Activated CD4-positive, alpha-beta T cell treated with anti-CD3 and anti-CD28 coated beads for 24 hours (primary cell): ENCODE results near the gene ZYX.
"Not testable (repeated sequence)": the region's sequence is repeated elsewhere in the genome, so short reads cannot be mapped to it uniquely, and the experiment has no call there.

ENCODE experiments used
- DNase-seq, 2 donors: peaks; one replicate each; pipeline ENCODE4 v3.0.0-alpha.2; 2020; ENCODE audit warnings: low read depth in 2 of 2

ZYX gene

DNA sequence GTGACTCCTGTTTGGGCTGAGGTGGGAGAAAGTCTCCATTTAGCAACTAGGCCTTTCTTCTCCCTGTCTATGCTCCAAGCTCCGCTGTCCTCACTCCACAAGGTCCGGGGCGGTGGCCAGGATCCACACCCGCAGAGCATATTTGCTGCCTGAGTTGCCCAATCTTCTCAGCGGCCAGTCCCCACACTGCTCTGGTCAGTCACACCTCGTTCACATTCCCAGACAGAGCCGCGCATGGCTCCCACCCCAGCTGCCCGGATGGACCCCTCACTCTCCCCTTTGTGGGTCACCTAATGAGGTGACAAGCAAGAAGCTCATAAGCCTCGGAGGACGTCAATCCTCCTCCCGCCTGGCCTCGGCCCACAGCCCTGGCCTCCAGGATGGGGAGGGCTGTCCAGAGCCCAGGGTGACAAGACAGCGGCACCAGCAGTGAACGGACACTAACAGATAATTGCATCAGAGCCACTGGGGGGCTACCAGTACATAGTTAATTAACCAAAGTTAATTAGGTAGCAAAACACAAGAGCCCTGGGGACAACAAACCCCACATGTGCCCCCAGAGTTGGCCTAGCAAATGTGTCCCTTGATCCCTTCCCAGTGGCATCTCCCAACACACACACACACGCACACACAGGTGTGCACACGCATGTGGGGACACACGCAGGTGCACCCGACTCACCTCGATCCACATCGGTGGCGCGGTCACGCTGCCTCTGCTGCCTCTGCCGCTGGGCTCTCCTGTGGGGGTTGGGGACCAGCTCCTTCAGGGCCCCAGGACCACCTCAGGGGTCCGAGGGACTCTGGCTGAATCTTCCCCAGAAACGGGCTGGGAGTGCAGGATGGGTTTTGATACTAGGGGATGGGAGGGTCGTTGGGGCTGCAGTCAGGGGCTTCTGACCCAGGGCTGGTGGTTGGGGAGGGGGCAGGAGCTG lies 15.7 kb downstream of the ZYX start:
- DNase-seq: no peak

DNA sequence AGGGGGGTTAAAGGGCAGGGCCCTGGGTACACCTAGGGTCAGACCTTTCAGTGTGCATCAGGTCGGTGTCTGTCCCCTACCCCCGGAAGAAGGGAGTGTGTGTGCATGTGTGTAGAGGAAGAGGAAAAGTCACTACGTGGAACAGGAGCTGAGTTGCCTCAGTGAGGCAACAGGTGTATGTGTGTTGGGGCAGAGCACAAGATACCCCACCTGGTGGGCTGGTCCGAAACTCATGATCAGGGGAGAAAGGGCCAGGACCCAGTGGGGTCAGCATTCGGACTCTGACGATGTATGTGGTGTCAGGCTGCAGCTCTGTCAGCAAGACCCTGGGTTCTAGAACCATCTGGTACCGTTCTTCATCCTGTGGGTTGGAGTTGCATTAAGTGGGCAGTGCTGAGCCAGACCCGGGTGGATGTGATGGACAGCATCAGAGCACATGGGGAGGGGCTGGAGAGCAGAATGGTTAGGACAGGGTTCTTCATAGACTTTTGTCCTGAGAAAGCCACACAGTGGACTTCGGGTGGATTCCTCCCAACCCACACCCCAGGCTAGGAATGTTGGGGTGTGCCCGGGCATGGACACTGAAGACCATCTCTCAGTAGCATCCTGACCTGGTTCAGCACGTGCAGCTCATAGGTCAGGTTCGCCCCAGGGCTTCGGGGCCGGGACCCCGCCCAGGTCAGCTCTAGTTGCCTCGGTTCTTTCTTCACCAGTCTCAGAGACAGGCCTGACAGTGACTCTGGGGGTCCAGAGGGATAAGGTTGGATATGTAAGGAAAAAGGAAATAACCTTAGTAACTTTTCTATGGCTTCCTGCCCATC lies 16.8 kb downstream of the ZYX start:
- no peak for DNase-seq

DNA sequence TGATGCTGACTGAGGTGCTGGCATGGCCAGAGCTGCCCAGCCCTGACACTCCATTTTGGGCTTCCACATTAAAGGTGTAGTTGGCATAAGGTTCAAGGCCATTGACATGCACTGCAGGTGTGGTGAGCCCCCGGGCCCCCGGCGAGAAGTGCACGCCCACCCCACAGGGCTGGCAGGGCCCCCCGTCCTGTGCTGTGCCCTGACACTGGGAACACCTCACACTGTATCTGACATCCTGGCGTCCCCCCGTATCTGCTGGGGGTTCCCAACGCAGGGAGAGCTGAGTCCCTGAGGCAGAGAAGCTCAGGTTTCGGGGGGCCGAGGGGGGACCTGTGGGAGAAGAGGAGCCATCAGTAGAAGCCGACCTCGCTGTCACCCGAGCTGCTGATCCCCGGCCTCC lies 17.5 kb downstream of the ZYX start:
- DNase-seq: no peak

DNA sequence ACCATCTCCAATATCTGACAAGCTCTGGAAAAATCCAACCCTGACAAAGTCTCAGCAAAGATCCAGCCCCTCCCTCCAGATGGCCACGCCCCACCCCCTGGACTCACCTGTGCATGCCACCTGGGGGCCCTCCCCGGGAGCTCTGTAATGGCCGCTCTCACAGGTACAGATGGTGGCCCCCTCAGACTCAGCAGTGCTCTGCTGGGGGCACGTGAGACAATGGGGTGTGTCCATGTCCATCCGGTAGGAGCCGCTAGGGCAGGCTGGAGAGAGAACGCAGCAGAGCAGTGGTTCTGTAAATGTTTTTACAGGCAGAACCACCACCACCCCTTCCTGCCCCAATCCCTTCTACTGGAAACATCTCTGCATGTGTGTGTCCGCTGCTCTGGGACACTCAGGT lies 18.0 kb downstream of the ZYX start:
- DNase-seq: no peak

DNA sequence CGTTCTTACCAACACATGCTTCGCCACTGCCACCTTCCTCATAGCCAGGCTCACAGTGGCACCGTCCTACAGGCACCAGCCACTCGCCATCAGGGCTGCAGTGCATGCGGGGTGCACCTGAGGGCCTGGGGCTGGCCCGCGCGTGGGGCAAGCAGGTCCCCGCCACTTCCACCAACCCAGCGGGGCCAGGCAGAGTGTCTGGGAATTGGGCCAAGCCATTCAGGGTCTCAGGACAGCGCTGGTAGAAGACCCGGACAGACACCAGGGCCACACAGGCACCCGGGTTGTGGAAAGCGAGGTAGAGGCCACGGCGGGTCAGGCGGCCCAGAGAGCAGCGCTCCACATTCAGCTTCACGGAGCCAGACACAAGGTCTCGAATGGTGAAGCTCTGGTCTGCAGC lies 18.5 kb downstream of the ZYX start:
- no peak for DNase-seq

DNA sequence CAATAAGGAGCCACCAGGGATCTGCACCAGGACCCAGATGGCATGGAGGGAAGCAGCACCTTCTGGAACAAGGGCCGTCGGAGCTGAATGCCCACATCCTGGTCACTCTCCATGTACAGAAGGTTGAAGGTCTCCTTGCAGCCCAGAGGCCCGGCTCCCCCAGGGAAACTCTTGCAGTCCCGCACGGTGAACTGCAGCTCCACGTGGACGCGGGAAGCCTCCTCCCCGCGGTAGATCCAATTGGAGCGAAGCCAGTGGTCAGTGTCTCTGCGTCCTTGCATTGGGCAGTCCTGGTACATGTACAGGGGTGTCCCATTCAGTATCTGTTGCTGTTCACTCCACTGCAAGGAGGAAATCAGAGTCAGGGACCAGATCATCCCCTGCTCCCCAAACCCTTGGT lies 20.1 kb downstream of the ZYX start:
- DNase-seq: no peak

DNA sequence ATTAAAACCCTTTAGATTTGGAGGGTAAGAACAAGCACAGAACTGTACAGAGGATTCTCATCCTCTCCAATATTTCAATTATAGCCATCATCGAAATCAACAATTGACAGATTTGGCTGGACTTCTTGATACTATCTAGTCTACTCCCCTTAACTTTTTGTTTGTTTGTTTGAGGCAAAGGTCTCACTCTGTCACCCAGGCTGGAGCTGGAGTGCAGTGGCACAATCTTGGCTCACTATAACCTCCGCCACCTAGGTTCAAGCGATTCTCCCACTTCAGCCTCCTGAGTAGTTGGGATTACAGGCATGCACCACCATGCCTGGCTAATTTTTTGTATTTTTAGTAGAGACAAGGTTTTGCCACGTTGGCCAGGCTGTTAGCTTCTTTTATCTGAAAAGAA lies 21.1 kb downstream of the ZYX start:
- not testable (repeated sequence) for DNase-seq

DNA sequence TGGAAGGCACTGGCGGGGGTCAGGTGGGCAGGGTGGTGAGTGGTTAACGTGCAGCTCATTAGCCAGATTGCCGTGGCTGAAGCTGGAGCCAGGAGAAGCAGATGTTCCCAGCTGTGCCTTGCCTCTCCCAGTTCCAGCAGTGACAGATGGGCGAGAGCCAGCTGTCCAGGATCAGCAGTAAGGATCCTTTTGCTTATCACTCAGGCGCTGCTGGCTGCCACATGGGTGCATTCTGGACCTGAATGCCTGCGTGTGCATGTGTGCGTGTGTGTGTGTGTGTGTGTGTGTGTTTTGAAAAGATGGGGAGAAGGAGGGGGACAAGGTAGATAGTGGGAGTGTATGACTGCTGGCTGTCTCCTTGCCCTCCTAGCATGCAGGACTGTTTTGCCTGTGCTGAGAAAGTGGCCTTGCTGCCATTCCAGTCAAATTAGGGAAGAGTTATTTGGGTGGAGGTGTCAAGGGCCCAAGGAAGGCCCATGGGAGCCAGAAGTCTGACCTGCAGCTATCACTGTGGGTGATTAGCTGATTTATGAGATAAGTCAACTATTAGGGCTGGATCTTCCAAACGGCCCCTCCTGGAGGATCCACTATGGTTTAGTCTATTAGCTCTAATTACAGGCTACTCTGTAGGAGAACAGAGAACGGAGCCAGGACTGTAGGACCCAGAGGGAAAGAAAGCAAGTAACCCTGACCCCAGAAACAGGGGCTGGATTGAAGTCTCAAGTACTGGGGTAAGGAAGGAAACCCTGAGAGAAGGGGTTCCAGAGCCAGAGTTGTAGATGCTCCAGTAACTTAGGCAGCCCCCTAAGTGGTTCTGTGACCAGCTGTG lies 24.2 kb downstream of the ZYX start:
- no peak for DNase-seq

DNA sequence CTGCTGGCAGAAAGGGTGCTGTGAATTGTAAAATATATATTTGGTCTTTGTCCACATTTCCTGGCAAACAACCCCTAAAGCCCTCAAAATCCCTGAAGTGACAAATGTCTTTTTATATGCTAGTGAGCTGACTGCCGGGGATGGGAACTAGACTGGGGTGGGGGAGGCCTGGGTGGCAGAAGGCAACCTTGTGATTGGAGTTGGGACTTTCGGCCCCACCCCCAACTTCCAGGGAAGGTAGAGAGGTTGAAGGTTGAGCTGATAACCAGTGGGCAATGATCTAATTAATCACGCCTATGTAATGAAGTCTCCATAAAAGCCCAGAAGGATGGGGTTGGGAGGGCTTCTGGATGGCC lies 24.8 kb downstream of the ZYX start:
- no peak for DNase-seq

DNA sequence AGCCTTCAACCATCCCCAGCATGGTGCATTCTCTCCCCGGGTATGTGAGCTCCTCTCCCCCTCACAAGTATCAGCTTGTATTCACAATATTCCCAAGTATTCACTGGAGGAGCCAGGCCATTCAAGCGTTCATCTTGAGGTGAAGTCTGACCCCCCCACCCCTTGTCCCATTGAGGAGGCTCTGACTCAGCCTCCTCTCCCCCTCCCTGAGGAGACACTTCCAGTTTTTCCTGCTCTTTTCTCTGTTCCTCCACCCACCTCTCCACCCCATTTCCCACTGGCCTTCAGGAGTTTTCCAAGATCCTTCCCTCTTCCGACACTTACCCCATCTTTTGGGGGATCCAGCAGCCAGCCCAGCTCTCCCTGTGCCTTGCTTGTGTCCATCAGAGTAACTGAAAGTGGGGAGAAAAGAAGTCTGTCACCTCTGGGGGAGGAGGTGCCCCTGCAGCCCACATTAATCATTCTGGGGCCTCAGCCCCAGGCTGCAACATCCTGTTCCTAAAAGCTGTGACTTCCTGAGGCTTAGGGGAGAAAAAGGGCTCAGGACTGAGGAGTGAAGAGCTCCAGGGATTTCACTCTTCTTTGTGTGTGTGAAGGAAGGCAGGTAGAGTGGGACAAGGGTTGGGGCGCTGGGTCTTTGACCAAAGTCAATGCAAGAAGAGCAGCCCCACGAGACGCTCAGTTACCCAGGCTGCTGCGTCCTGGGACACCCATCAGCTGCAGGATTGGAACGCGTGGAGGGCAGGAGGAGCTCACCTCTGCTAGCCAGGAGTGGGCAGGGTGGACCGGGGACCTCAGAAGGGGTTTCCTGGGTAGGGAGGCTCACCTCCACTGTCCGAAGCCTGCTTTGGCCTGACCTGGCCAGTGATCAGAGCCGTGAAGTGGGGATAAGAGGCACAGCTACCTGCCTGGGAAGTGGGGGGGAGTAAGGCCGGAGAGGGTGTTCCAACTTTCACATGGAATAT lies 26.4 kb downstream of the ZYX start:
- DNase-seq: no peak

DNA sequence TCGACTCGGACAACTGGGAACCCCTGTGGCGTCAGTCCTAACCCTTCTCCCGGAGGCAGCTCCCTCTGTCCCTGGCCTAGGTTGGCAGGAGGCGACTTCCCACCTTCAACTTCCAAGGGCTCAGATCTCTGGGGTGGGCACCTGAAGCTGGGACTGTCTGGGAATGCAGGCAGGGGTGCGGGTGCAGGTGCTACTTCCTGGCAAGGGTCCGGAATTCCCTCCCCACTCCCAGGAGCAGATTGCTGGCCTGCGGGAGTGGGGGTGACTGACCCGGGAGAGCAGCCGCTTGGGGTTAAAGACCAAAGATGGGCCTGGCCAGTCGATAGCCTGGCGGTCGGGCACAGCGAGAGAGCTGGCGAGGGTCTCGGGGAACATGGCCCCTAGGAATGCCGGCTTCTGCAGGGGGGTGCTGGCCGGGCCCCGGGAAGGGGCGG lies 27.1 kb downstream of the ZYX start:
- no peak for DNase-seq

DNA sequence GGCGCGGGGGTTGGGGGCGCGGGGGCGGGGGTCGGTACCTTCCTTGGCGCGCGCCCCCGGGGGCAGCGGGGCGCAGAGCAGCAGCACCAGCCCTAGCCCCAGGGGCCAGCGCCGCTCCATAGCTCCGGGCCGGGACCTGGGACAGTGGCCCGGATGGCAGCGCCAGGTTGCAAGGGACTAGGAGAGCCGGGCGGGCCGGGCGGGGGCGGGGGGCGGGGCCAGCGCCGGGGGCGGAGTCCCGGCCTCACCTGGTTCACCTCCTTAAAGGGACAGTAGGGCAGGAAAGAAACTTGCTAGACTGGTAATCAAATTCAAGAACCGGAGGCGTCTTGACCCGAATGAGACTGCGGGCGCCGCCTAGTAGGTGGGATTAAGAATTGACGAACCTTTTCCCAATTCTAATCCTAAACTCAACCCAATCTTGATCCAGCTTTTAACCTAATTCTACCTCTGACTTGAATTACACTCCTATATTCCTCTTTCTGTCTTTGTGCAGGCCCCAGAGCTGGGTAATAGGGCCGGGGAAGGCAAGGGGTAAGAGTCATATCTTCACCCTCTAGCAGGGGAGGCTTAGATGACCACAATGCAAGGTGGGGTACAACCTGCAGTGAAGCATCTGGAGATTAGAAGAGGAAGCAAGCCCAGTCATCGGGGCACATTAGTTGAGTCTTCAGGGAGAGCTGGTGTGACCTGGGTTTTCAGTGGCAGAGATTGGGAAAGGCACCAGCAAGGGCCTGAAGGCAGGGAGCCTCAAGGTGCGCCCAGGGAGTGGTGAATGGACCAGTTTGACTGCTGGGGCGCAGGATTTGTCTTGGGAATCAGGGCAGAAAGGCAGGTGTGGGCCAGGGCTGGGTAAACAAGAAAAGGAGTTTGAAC lies 27.8 kb downstream of the ZYX start, which contains the start of gene EPHA1:
TSS of gene EPHA1 (minus strand) at position 171 of the 876 bp plus-strand sequence. CDS start at position 120, 51 bp downstream.
- DNase-seq: peak in 1 of 2 donors; percentile 33

DNA sequence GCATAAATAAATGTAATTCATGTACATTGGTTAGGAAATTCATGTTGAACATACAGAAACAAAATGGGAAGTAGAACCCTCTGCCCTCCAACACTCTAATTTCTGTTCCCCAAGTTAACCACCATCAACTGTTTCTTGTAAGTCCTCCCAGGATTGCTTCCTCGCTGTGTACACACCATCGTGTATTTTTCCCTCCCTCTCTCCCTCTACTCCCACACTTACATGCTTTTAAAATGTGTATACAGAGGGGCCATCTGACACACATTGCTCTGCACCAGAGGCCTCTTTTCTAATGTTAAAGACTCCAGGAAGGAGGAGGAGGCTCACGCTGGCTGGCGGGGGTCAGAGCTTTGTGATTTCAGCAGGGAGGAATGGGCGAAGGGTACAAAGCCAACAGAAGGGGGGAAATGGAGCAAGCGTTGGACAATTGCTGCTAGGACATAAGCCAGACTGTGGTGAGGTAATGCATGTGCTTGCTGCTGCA lies 29.4 kb downstream of the ZYX start:
- no peak for DNase-seq

DNA sequence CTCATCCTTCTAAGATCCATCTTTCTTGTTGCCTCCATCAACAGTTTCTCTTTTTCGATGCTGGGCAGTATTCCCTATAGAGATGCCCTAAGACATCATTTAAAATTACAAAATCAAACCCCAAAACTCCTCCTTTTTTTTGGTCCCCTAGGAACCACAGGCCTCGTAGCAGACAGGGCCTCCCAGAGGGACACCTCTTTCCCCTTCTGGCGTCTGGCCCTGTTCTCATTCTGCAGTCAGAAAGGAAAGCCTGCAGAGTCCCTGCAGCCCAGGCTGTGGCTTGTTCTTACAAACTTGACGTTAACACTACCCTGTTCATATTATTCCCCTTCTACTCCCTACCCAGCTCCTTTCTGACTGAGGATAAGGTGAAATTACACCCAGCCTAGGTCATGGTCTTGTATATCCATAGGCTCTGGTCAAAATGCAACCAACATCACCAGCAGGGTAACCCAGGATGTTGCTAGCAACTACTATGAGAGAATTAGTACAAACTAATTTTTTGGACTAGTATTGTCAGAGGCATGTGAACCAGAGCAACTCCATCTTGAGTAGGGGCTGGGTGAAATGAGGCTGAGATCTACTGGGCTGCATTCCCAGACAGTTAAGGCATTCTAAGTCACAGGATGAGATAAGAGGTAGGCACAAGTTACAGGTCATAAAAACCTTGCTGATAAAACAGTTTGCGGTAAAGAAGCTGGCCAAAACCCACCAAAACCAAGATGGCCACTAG lies 31.0 kb downstream of the ZYX start:
- no peak for DNase-seq

DNA sequence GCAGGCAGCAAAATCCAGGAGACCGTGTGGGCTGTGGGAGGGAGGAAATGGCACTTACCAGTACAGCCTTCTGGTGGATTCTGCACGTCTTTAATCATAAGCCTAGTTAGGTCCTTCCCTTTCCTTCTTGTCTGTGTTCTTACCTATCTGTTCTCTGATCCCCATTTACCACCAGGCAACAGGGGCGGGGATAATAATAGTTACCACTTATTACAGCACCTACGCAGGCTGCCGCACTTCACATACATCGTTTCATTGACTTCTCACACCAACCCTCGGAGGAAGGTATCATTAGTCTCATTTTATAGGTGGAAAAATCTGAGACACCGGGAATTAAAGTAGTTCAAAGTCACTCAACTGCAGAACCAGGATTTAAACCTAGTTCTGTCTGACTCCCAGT lies 32.0 kb downstream of the ZYX start:
- no peak for DNase-seq

DNA sequence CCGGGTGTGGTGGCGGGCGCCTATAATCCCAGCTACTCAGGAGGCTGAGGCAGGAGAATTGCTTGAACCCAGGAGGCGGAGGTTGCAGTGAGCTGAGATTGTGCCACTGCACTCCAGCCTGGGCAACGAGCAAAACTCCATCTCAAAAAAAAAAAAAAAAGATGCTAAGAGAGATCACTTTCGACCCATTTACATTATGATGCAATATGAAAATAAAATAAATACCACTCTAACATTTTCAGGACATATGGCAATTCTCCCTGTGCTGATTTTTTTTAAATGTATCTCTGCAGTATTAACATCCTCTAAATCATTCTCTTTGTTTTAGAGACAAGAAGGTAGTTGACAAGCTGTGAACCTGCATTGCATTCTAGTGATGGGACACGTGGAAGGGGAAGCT lies 34.1 kb downstream of the ZYX start:
- not testable (repeated sequence) for DNase-seq

DNA sequence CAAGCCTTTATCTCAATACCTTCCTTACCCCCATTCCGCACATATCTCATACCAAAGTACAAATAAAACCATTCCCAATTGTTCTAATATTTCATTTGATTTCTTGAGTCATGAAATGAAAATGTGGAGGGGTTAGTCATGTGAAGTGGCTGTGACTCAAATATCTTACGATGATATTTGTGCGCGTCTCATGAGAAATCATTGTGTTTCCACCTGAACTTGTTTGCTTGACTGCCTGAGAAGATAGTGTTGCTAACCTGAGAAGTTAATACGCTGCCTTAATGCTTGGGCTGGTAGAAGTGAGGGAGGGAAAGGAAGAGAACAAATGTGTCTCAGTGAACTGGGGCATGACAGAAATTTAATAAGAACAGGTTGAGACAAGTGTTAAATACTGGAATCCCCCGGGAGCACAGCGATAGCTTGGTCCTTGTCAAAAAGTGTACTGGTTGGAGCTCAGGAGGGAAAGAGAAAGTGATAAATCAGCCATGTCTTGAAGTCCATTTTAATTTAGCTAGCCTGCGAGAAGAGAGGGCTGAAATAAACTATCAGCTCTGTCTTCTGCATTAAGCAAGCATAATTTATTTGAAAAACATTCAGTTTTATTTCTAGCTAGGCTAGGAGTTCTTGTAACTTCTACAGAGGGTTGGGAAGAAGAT lies 34.7 kb downstream of the ZYX start:
- no peak for DNase-seq

DNA sequence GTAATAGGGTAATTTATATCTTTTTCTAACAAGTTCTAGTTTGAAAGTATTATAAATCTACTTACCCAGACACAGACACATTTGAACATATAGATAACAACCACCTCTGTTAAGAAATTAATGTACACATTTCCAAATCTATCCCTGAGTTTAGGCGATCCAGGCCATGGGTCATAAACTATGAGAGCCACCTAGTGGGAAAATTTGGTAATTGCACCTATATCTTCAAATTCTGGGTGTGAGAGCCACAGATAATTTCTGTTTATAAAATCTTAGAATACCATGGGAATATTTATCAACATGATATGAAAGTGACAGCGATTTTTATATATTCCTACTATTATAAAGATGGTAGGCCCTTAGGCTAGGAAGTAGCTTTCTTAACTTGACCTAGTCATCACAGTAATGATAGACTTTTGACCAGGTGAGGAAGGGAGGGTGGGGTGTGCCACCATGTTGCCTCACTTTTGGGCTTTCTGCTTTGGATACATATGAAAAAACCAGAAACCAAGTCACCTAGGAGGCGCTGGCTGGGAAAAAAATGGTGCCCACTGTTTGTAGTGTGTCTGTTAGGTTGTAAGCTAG lies 35.5 kb downstream of the ZYX start:
- DNase-seq: no peak
